ENCODE results near the gene RNF111.
"Not testable (repeated sequence)": the region's sequence is repeated elsewhere in the genome, so short reads cannot be mapped to it uniquely, and the experiment has no call there.

Gene RNF111

GRCh38 chr15:59131969-59132562, 144.6 kb downstream of the RNF111 start:
- no peak overlapping the region for H3K27ac ChIP-seq (ENCODE audit: low read length)
- no peaks in the 10 kb centered on the region for H3K27me3 ChIP-seq (ENCODE audit: control insufficient read depth in 1 of 2, insufficient read depth in 2 of 2, low read length in 2 of 2)
- H3K4me1 ChIP-seq (ENCODE audit: control insufficient read depth, insufficient read depth, low read length): no peaks in the 10 kb centered on the region
- no peak overlapping the region for H3K4me3 ChIP-seq (ENCODE audit: low read length in 2 of 2)
- H3K36me3 ChIP-seq (ENCODE audit: control insufficient read depth in 2 of 2, insufficient read depth in 2 of 2, low read length in 2 of 2): peaks cover 9 to 17% of the 10 kb centered on the region in 2 donors
- H3K9ac ChIP-seq (ENCODE audit: low read length in 2 of 2): no peak overlapping the region
- no peaks in the 10 kb centered on the region for H3K9me3 ChIP-seq (ENCODE audit: control insufficient read depth in 2 of 2, low read length in 2 of 2)

GRCh38 chr15:59133929-59134427, 146.5 kb downstream of the RNF111 start:
- Histone ChIP-seq H3K4me1 (ENCODE audit: control insufficient read depth, insufficient read depth, low read length) (no peaks in the 10 kb centered on the region), H3K27ac (ENCODE audit: low read length) (no peak overlapping the region), H3K9me3 (ENCODE audit: control insufficient read depth in 2 of 2, low read length in 2 of 2) (no peaks in the 10 kb centered on the region), H3K36me3 (ENCODE audit: control insufficient read depth in 2 of 2, insufficient read depth in 2 of 2, low read length in 2 of 2) (peaks cover 10 to 25% of the 10 kb centered on the region in 2 donors), H3K9ac (ENCODE audit: low read length in 2 of 2) (no peak overlapping the region), H3K27me3 (ENCODE audit: control insufficient read depth in 1 of 2, insufficient read depth in 2 of 2, low read length in 2 of 2) (no peaks in the 10 kb centered on the region), H3K4me3 (ENCODE audit: low read length in 2 of 2) (no peak overlapping the region)

- Histone ChIP-seq H3K9me3 (ENCODE audit: control insufficient read depth in 2 of 2, low read length in 2 of 2) (no peaks in the 10 kb centered on the region), H3K36me3 (ENCODE audit: control insufficient read depth in 2 of 2, insufficient read depth in 2 of 2, low read length in 2 of 2) (peaks cover 14 to 31% of the 10 kb centered on the region in 2 donors), H3K4me1 (ENCODE audit: control insufficient read depth, insufficient read depth, low read length) (no peaks in the 10 kb centered on the region), H3K27ac (ENCODE audit: low read length) (no peak overlapping the region), H3K4me3 (ENCODE audit: low read length in 2 of 2) (no peak overlapping the region), H3K9ac (ENCODE audit: low read length in 2 of 2) (no peak overlapping the region), H3K27me3 (ENCODE audit: control insufficient read depth in 1 of 2, insufficient read depth in 2 of 2, low read length in 2 of 2) (no peaks in the 10 kb centered on the region)
Observed at GRCh38 chr15:59137566-59137965, 150.1 kb downstream of the RNF111 start.

- Histone ChIP-seq H3K9me3 (ENCODE audit: control insufficient read depth in 2 of 2, low read length in 2 of 2) (no peaks in the 10 kb centered on the region), H3K27ac (ENCODE audit: low read length) (no peak overlapping the region), H3K27me3 (ENCODE audit: control insufficient read depth in 1 of 2, insufficient read depth in 2 of 2, low read length in 2 of 2) (no peaks in the 10 kb centered on the region), H3K4me3 (ENCODE audit: low read length in 2 of 2) (no peak overlapping the region), H3K9ac (ENCODE audit: low read length in 2 of 2) (no peak overlapping the region), H3K4me1 (ENCODE audit: control insufficient read depth, insufficient read depth, low read length) (no peaks in the 10 kb centered on the region), H3K36me3 (ENCODE audit: control insufficient read depth in 2 of 2, insufficient read depth in 2 of 2, low read length in 2 of 2) (peaks cover 16 to 33% of the 10 kb centered on the region in 2 donors)
Observed at GRCh38 chr15:59138243-59138642, 150.8 kb downstream of the RNF111 start.

GRCh38 chr15:59140422-59141226, 153.2 kb downstream of the RNF111 start:
- no peak overlapping the region for H3K27ac ChIP-seq (ENCODE audit: low read length)
- peaks cover 18 to 30% of the 10 kb centered on the region in 2 donors for H3K36me3 ChIP-seq (ENCODE audit: control insufficient read depth in 2 of 2, insufficient read depth in 2 of 2, low read length in 2 of 2)
- no peaks in the 10 kb centered on the region for H3K27me3 ChIP-seq (ENCODE audit: control insufficient read depth in 1 of 2, insufficient read depth in 2 of 2, low read length in 2 of 2)
- no peak overlapping the region for H3K9ac ChIP-seq (ENCODE audit: low read length in 2 of 2)
- H3K4me1 ChIP-seq (ENCODE audit: control insufficient read depth, insufficient read depth, low read length): no peaks in the 10 kb centered on the region
- no peaks in the 10 kb centered on the region for H3K9me3 ChIP-seq (ENCODE audit: control insufficient read depth in 2 of 2, low read length in 2 of 2)
- no peak overlapping the region for H3K4me3 ChIP-seq (ENCODE audit: low read length in 2 of 2)

DNA sequence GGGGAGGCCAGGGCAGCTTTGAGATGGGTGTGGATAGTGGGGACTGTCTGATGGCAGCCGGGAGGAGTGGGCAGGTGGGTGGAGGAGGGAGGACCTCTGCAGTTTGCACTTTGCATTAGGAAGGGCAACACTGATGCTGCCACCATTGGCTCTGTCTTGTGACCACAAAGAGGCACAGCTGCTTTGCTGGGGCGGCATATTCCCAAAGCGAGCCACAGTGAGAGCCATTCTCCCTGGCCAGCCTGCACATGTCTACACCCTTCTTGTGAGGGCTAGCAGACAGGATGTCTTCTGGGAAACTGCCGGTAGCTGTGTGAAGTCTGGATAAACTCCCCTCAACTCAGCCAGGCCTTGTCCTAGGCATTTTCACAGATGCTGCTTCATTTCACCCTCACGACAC, 155.8 kb downstream of the RNF111 start:
- H3K4me3 ChIP-seq (ENCODE audit: low read length in 2 of 2): no peak overlapping the region
- H3K27me3 ChIP-seq (ENCODE audit: control insufficient read depth in 1 of 2, insufficient read depth in 2 of 2, low read length in 2 of 2): no peaks in the 10 kb centered on the region
- peaks cover 11 to 14% of the 10 kb centered on the region in 2 donors for H3K36me3 ChIP-seq (ENCODE audit: control insufficient read depth in 2 of 2, insufficient read depth in 2 of 2, low read length in 2 of 2)
- no peak overlapping the region for H3K27ac ChIP-seq (ENCODE audit: low read length)
- no peaks in the 10 kb centered on the region for H3K9me3 ChIP-seq (ENCODE audit: control insufficient read depth in 2 of 2, low read length in 2 of 2)
- H3K9ac ChIP-seq (ENCODE audit: low read length in 2 of 2): no peak overlapping the region
- H3K4me1 ChIP-seq (ENCODE audit: control insufficient read depth, insufficient read depth, low read length): no peaks in the 10 kb centered on the region

- H3K27me3 ChIP-seq (ENCODE audit: control insufficient read depth in 1 of 2, insufficient read depth in 2 of 2, low read length in 2 of 2); H3K9me3 ChIP-seq (ENCODE audit: control insufficient read depth in 2 of 2, low read length in 2 of 2); H3K27ac ChIP-seq (ENCODE audit: low read length); H3K4me3 ChIP-seq (ENCODE audit: low read length in 2 of 2); H3K9ac ChIP-seq (ENCODE audit: low read length in 2 of 2); H3K4me1 ChIP-seq (ENCODE audit: control insufficient read depth, insufficient read depth, low read length): not testable (repeated sequence)
- H3K36me3 ChIP-seq (ENCODE audit: control insufficient read depth in 2 of 2, insufficient read depth in 2 of 2, low read length in 2 of 2): peaks cover 14% of the 10 kb centered on the region in 2 donors
Observed at GRCh38 chr15:59144594-59144993, 157.1 kb downstream of the RNF111 start.

Data from stomach smooth muscle (tissue), 2 donors.